Liver (tissue), 9 donors: ENCODE data around the gene ACIN1. TPM values are rescaled to one million over a fixed set of nuclear protein-coding genes. Genes with fewer than 3 reads are reported as not detected.

Source experiments
- DNase-seq: peaks from one replicate; pipeline ENCODE4 v3.0.0-alpha.2; 2017; ENCODE audit warnings: low spot score
- H3K27ac ChIP-seq, 2 donors: one replicate each; pipeline ENCODE4 v1.7.0; 2013; ENCODE audit warnings: inconsistent platforms in 2 of 2, low read length in 2 of 2, control low read depth in 1 of 2, low read depth in 1 of 2, mild to moderate bottlenecking in 1 of 2
- H3K27me3 ChIP-seq, 4 donors: one replicate each; pipeline versions ENCODE4 v1.6.1 to v1.7.0; 2013; ENCODE audit warnings: low read length in 3 of 4, inconsistent platforms in 1 of 4, mild to moderate bottlenecking in 1 of 4, moderate library complexity in 1 of 4; ENCODE audit not compliant: control insufficient read depth in 4 of 4, insufficient read depth in 4 of 4
- H3K36me3 ChIP-seq, 4 donors: one replicate each; pipeline versions ENCODE4 v1.6.1 to v1.7.0; 2013; ENCODE audit warnings: low read length in 3 of 4, mild to moderate bottlenecking in 3 of 4, low read depth in 1 of 4, moderate library complexity in 1 of 4; ENCODE audit not compliant: control insufficient read depth in 4 of 4, insufficient read depth in 3 of 4
- H3K4me1 ChIP-seq, 4 donors: one replicate each; pipeline versions ENCODE4 v1.6.1 to v1.7.0; 2013; ENCODE audit warnings: low read length in 3 of 4, mild to moderate bottlenecking in 3 of 4, moderate library complexity in 1 of 4; ENCODE audit not compliant: control insufficient read depth in 4 of 4, insufficient read depth in 4 of 4
- H3K4me3 ChIP-seq, 3 donors: one replicate each; pipeline versions ENCODE4 v1.6.1 to v1.7.0; 2013; ENCODE audit warnings: low read length in 3 of 3, control low read depth in 1 of 3, low read depth in 1 of 3, mild to moderate bottlenecking in 1 of 3
- H3K9ac ChIP-seq, 2 donors: one replicate each; pipeline ENCODE4 v1.7.0; 2013; ENCODE audit warnings: low read length in 2 of 2, mild to moderate bottlenecking in 2 of 2, moderate library complexity in 2 of 2, control low read depth in 1 of 2, low read depth in 1 of 2
- H3K9me3 ChIP-seq, 4 donors: one replicate each; pipeline versions ENCODE4 v1.6.1 to v1.7.0; 2013; ENCODE audit warnings: low read length in 3 of 4; ENCODE audit not compliant: control insufficient read depth in 4 of 4
- FOXA2 ChIP-seq: IDR thresholded peaks from 2 replicates; pipeline ENCODE4 v1.6.1; 2016; ENCODE audit warnings: antibody characterized with exemption
- GABPA ChIP-seq, 2 donors: IDR thresholded peaks in 1 of 2; conservative IDR thresholded peaks in 1 of 2; 2 replicates each; pipeline ENCODE4 v1.6.1; 2016; ENCODE audit warnings: antibody characterized with exemption in 2 of 2, mild to moderate bottlenecking in 1 of 2, moderate library complexity in 1 of 2
- HNF4A ChIP-seq, 2 donors: conservative IDR thresholded peaks; 2 replicates each; pipeline ENCODE4 v1.6.1; 2016; ENCODE audit warnings: antibody characterized with exemption in 2 of 2, mild to moderate bottlenecking in 2 of 2
- HNF4G ChIP-seq: IDR thresholded peaks from 2 replicates; pipeline ENCODE4 v1.6.1; 2016; ENCODE audit warnings: antibody characterized with exemption
- NR2F2 ChIP-seq: IDR thresholded peaks from 2 replicates; pipeline ENCODE4 v1.6.1; 2016; ENCODE audit warnings: antibody characterized with exemption
- RAD21 ChIP-seq, 2 donors: IDR thresholded peaks; 2 replicates each; pipeline ENCODE4 v1.6.1; 2016; ENCODE audit warnings: antibody characterized with exemption in 2 of 2, mild to moderate bottlenecking in 2 of 2
- RXRA ChIP-seq, 2 donors: IDR thresholded peaks; 2 replicates each; pipeline ENCODE4 v1.6.1; 2017 to 2018; ENCODE audit warnings: antibody characterized with exemption in 2 of 2, mild to moderate bottlenecking in 1 of 2
- SP1 ChIP-seq: IDR thresholded peaks from 2 replicates; pipeline ENCODE4 v1.6.1; 2018; ENCODE audit warnings: antibody characterized with exemption, mild to moderate bottlenecking
- TAF1 ChIP-seq: conservative IDR thresholded peaks from 2 replicates; pipeline ENCODE4 v1.6.1; 2016; ENCODE audit warnings: antibody characterized with exemption, mild to moderate bottlenecking
- YY1 ChIP-seq: IDR thresholded peaks from 2 replicates; pipeline ENCODE4 v1.6.1; 2016; ENCODE audit warnings: antibody characterized with exemption, mild to moderate bottlenecking
- WGBS: extraction: QIAGEN DNeasy Blood & Tissue Kit; methylation state at CpG from one replicate; pipeline ENCODE4 v1.1.7; 2013; 5-methylcytosine and 5-hydroxymethylcytosine counted together
- polyA plus RNA-seq, 2 donors: library from polyadenylated mRNA; stranded (reverse) in 1 of 2; unstranded in 1 of 2; fragments of 200-250 nt in 1 of 2; fragments of >200 nt in 1 of 2; fragmentation: Nextera tagmentation in 1 of 2; extraction: Ambion mirVana in 1 of 2; gene quantifications; one replicate each; pipeline versions ENCODE4 v1.2.1 to v1.2.3, GENCODE V29; 2013 to 2015
- total RNA-seq, 2 donors: library from RNA; depleted of rRNA; stranded (reverse); fragments of >200 nt; gene quantifications; one replicate each; pipeline ENCODE4 v1.2.3, GENCODE V29; 2014
- TF ChIP-seq, protein P1 (sequence below): IDR thresholded peaks from 2 replicates; pipeline ENCODE4 v1.6.1; 2016; ENCODE audit warnings: antibody characterized with exemption, mild to moderate bottlenecking
- TF ChIP-seq, protein P2 (sequence below): IDR thresholded peaks from 2 replicates; pipeline ENCODE4 v1.6.1; 2016; ENCODE audit warnings: antibody characterized with exemption
- TF ChIP-seq, protein P3 (sequence below): IDR thresholded peaks from 2 replicates; pipeline ENCODE4 v1.6.1; 2016; ENCODE audit warnings: antibody characterized with exemption
- TF ChIP-seq, protein P4 (sequence below): fragments of 150-350 bp; IDR thresholded peaks from 2 replicates; pipeline ENCODE4 v1.5.1; 2017; ENCODE audit warnings: improper control_type of control experiment, low read depth, low read length; ENCODE audit not compliant: missing input control
- TF ChIP-seq, protein P5 (sequence below): IDR thresholded peaks from 2 replicates; pipeline ENCODE4 v1.6.1; 2016; ENCODE audit warnings: antibody characterized with exemption
- donor health status: healthy.
- donor health status: healthy.
- donor health status: healthy.
- donor health status: healthy.
- donor health status: healthy.

The ACIN1 gene
- total and polyA plus RNA-seq, 4 donors, result 8.1 to 50.6 (median 37.1) TPM

DNA sequence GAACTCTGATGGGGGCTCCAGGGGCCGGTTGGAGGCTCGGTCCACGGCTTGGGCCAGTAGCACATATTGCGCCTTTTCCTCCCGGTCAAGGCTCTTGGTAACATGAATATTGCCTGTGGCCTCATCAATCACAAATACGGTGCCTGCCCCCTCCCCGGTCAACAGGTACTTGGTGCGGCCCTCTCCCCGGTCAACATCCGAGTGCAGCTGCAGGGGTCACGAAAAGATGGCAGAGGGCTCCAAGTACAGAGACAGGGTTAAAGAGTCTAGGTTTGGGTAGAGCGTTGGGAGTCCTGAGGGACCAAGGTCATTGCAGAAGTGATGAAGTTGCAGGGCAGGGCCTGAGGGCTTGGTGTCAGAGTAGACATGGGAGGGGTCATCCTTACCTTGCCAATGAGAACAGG is 39.8 kb downstream of the ACIN1 start:
- peaks cover 3 to 11% (median 7%) of the 10 kb centered on the region in 4 donors for H3K36me3 ChIP-seq
- H3K4me3 ChIP-seq, result no peak overlapping the region
- H3K4me1 ChIP-seq, result peaks cover 4 to 15% (median 13%) of the 10 kb centered on the region in 4 donors
- H3K27me3 ChIP-seq, result no peaks in the 10 kb centered on the region
- H3K9me3 ChIP-seq, result no peaks in the 10 kb centered on the region
- WGBS, result 97% methylated on average over 12 of the region's 12 CpGs
- TF ChIP-seq, protein P1, sequence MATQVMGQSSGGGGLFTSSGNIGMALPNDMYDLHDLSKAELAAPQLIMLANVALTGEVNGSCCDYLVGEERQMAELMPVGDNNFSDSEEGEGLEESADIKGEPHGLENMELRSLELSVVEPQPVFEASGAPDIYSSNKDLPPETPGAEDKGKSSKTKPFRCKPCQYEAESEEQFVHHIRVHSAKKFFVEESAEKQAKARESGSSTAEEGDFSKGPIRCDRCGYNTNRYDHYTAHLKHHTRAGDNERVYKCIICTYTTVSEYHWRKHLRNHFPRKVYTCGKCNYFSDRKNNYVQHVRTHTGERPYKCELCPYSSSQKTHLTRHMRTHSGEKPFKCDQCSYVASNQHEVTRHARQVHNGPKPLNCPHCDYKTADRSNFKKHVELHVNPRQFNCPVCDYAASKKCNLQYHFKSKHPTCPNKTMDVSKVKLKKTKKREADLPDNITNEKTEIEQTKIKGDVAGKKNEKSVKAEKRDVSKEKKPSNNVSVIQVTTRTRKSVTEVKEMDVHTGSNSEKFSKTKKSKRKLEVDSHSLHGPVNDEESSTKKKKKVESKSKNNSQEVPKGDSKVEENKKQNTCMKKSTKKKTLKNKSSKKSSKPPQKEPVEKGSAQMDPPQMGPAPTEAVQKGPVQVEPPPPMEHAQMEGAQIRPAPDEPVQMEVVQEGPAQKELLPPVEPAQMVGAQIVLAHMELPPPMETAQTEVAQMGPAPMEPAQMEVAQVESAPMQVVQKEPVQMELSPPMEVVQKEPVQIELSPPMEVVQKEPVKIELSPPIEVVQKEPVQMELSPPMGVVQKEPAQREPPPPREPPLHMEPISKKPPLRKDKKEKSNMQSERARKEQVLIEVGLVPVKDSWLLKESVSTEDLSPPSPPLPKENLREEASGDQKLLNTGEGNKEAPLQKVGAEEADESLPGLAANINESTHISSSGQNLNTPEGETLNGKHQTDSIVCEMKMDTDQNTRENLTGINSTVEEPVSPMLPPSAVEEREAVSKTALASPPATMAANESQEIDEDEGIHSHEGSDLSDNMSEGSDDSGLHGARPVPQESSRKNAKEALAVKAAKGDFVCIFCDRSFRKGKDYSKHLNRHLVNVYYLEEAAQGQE, result no peak
- TF ChIP-seq RAD21 (IDR thresholded peaks at IDR 0.05), result no peak
- no peak for TF ChIP-seq SP1
- no peak for DNase-seq
- H3K9ac ChIP-seq, result no peak overlapping the region
- no peak overlapping the region for H3K27ac ChIP-seq

- 85% methylated on average over 17 of the region's 17 CpGs for WGBS
- Histone ChIP-seq H3K9ac (no peak overlapping the region), H3K4me3 (no peak overlapping the region), H3K36me3 (peaks cover 0 to 6% (median 4%) of the 10 kb centered on the region in 4 donors), H3K9me3 (no peaks in the 10 kb centered on the region), H3K4me1 (peaks cover 4 to 15% (median 13%) of the 10 kb centered on the region in 4 donors), H3K27me3 (no peaks in the 10 kb centered on the region), H3K27ac (no peak overlapping the region)
- TF ChIP-seq YY1, result no peak
- no peak for TF ChIP-seq RXRA (IDR thresholded peaks at IDR 0.05)
- TF ChIP-seq, protein P2, sequence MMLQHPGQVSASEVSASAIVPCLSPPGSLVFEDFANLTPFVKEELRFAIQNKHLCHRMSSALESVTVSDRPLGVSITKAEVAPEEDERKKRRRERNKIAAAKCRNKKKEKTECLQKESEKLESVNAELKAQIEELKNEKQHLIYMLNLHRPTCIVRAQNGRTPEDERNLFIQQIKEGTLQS, result no peak
- TF ChIP-seq SP1, result no peak
- TF ChIP-seq, protein P3, sequence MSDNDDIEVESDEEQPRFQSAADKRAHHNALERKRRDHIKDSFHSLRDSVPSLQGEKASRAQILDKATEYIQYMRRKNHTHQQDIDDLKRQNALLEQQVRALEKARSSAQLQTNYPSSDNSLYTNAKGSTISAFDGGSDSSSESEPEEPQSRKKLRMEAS, result no peak
- TF ChIP-seq FOXA2, result no peak
- TF ChIP-seq, protein P1, result no peak
- TF ChIP-seq, protein P4, sequence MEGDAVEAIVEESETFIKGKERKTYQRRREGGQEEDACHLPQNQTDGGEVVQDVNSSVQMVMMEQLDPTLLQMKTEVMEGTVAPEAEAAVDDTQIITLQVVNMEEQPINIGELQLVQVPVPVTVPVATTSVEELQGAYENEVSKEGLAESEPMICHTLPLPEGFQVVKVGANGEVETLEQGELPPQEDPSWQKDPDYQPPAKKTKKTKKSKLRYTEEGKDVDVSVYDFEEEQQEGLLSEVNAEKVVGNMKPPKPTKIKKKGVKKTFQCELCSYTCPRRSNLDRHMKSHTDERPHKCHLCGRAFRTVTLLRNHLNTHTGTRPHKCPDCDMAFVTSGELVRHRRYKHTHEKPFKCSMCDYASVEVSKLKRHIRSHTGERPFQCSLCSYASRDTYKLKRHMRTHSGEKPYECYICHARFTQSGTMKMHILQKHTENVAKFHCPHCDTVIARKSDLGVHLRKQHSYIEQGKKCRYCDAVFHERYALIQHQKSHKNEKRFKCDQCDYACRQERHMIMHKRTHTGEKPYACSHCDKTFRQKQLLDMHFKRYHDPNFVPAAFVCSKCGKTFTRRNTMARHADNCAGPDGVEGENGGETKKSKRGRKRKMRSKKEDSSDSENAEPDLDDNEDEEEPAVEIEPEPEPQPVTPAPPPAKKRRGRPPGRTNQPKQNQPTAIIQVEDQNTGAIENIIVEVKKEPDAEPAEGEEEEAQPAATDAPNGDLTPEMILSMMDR, result no peak
- no peak for TF ChIP-seq HNF4A (conservative IDR thresholded peaks at IDR 0.05)
- TF ChIP-seq NR2F2, result no peak
- TF ChIP-seq TAF1, result no peak
- TF ChIP-seq, protein P5, sequence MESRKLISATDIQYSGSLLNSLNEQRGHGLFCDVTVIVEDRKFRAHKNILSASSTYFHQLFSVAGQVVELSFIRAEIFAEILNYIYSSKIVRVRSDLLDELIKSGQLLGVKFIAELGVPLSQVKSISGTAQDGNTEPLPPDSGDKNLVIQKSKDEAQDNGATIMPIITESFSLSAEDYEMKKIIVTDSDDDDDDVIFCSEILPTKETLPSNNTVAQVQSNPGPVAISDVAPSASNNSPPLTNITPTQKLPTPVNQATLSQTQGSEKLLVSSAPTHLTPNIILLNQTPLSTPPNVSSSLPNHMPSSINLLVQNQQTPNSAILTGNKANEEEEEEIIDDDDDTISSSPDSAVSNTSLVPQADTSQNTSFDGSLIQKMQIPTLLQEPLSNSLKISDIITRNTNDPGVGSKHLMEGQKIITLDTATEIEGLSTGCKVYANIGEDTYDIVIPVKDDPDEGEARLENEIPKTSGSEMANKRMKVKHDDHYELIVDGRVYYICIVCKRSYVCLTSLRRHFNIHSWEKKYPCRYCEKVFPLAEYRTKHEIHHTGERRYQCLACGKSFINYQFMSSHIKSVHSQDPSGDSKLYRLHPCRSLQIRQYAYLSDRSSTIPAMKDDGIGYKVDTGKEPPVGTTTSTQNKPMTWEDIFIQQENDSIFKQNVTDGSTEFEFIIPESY, result no peak
- no peak for TF ChIP-seq GABPA (IDR thresholded peaks at IDR 0.05 in 1 of 2, conservative IDR thresholded peaks at IDR 0.05 in 1 of 2)
- TF ChIP-seq HNF4G, result no peak
- no peak for TF ChIP-seq RAD21 (IDR thresholded peaks at IDR 0.05)
- no peak for DNase-seq
Measured at GRCh38 chr14:23054000-23054811, 40.7 kb downstream of the ACIN1 start.
